Stimulated activated effector memory CD8-positive, alpha-beta T cell treated with anti-CD3 and anti-CD28 coated beads, Interleukin-12 subunit alpha, Interleukin-12 subunit beta, amount 100 ng/mL, for 72 hours (primary cell): ENCODE results near the gene FCGR3B.
"Not testable (repeated sequence)": the region's sequence is repeated elsewhere in the genome, so short reads cannot be mapped to it uniquely, and the experiment has no call there.

Experiments used
- ATAC-seq: fragments of 150-1000 bp; cut with Tn5 transposase; 2 replicates; pipeline ENCODE4 v1.10.0; 2021
- DNase-seq, 2 donors: peaks; one replicate each; pipeline ENCODE4 v3.0.0; 2021 to 2022; ENCODE audit warnings: low spot score in 2 of 2
- H3K27ac Mint-ChIP-seq: one replicate; pipeline ENCODE4 v1.8.0; 2022; ENCODE audit warnings: mild to moderate bottlenecking, mixed read lengths
- H3K36me3 Mint-ChIP-seq: one replicate; pipeline ENCODE4 v1.8.0; 2022; ENCODE audit warnings: mild to moderate bottlenecking, mixed read lengths
- H3K4me1 Mint-ChIP-seq: one replicate; pipeline ENCODE4 v1.8.0; 2022; ENCODE audit warnings: mixed read lengths
- H3K4me3 Mint-ChIP-seq: one replicate; pipeline ENCODE4 v1.8.0; 2022; ENCODE audit warnings: mild to moderate bottlenecking, mixed read lengths
- H3K9me3 Mint-ChIP-seq: one replicate; pipeline ENCODE4 v1.8.0; 2022; ENCODE audit warnings: mixed read lengths

The FCGR3B gene

DNA sequence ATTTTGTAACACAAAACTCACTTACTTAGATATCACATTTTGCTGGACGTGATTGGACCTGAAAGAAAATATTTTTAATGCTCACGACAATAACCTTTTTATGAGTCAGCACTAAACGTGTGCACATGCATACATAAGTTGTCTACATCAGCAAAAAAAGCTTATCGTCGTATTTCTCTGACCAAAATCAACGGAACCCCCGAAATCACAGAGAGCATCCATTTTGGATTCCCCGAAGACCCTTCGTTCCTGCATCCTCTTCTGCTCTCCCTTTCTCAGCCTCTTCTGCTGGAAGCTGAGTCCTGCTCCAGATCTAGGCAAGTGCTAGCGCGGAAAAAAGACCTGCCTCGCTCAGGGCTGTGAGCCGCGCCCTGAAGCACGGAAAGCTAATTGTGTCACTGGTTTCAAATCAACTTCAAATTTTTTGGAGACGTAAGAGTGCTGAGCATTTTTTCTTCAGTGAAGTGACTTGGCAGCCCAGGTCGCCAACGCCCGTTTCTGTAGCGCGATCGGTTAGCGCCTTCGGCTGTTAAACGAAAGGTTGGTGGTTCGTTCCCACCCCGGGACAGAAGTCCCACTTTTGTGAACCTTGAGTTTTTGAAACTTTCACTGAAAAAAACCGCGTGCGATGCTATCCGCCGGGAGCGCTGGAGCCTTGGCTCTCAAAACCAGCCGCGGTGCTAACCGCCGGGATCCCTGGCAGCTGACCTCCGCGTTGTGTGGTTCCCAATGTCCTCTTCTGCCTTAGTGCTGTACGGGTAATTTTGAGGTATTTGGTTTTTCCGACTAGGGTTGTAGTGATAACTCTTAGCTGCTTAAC is 9.6 kb downstream of the FCGR3B start:
- H3K4me3 Mint-ChIP-seq = peak overlapping the region; percentile 86
- H3K4me1 Mint-ChIP-seq = peaks cover 39% of the 10 kb centered on the region
- DNase-seq (peak; percentile 76 to 98), ATAC-seq (peak; percentile 82)
- H3K9me3 Mint-ChIP-seq = not testable (repeated sequence)
- peak overlapping the region; percentile 100 for H3K27ac Mint-ChIP-seq
- H3K36me3 Mint-ChIP-seq = peaks cover 16% of the 10 kb centered on the region

DNA sequence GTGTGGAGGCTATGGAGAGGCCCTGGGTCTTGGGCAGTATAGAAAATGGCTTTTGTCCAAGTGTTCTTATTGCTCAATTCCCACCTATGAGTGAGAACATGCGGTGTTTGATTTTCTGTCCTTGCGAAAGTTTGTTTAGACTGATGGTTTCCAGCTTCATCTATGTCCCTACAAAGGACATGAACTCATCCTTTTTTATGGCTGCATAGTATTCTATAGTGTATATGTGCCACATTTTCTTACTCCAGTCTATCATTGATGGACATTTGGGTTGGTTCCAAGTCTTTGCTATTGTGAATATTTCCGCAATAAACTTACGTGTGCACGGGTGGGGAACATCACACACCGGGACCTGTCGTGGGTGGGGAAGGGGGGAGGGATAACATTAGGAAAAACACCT is 10.6 kb downstream of the FCGR3B start:
- not testable (repeated sequence) for H3K27ac Mint-ChIP-seq

DNA sequence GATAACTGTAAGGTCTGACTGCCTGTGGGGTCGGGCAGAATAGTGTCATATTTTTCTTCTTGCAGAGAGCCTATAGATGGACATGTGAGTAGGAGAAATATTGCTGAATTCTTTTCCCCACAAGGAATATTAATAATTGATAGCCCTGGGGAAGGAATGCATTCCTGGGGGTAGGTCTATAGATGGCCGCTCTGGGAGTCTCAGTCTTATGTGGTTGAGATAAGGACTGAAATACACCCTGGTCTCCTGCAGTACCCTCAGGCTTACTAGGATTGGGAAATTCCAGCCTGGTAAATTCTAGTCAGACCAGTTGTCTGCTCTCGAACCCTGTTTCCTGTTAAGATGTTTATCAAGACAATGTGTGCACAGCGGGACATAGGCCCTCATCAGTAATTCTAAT is 12.5 kb downstream of the FCGR3B start:
- H3K4me3 Mint-ChIP-seq, ATAC-seq, DNase-seq, H3K9me3 Mint-ChIP-seq, H3K27ac Mint-ChIP-seq: not testable (repeated sequence)
- Mint-ChIP-seq H3K4me1 (peaks cover 21% of the 10 kb centered on the region), H3K36me3 (peaks cover 16% of the 10 kb centered on the region)

More for the DNA sequence above, 10.6 kb downstream of the FCGR3B start:
- Mint-ChIP-seq H3K4me1 (peaks cover 34% of the 10 kb centered on the region), H3K36me3 (peaks cover 16% of the 10 kb centered on the region), H3K4me3 (peak overlapping the region; percentile 86)
- not testable (repeated sequence) for DNase-seq, H3K9me3 Mint-ChIP-seq, ATAC-seq

DNA sequence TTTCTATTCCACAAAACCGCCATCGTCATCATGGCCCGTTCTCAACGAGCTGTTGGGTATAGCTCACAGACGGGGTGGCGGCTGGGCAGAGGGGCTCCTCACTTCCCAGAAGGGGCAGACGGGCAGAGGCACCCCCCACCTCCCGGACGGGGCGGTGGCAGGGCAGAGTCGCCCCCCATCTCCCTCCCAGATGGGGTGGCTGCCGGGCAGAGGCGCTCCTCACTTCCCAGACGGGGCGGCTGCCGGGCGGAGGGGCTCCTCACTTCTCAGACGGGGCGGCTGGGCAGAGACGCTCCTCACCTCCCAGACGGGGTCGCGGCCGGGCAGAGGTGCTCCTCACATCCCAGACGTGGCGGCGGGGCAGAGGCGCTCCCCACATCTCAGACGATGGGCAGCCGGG is 14.6 kb downstream of the FCGR3B start:
- H3K27ac Mint-ChIP-seq, H3K4me3 Mint-ChIP-seq: not testable (repeated sequence)

DNA sequence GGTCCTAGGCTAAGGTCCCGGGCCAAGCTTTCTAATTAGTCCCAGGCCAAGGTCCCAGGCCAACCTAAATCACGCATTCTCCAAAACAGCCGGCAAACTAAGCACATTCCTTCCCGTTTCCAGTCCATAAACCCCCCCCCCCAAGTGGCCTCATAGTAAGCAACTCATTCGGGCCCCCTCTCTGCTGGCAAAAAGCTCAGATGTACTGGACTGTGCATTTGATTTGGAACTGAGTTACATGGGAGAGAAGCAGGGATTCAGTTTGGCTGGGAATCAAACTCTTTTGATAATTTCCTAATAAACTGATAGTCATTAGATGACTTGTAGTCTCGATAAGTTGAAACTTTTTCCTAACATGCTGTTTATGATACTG is 17.8 kb downstream of the FCGR3B start:
- peaks cover 19% of the 10 kb centered on the region for H3K4me1 Mint-ChIP-seq
- H3K27ac Mint-ChIP-seq = peak overlapping the region; percentile 99
- not testable (repeated sequence) for ATAC-seq, DNase-seq, H3K9me3 Mint-ChIP-seq
- peak overlapping the region; percentile 89 for H3K4me3 Mint-ChIP-seq
- peaks cover 17% of the 10 kb centered on the region for H3K36me3 Mint-ChIP-seq

More for the DNA sequence above, 14.6 kb downstream of the FCGR3B start:
- Mint-ChIP-seq H3K36me3 (peaks cover 22% of the 10 kb centered on the region), H3K4me1 (peaks cover 24% of the 10 kb centered on the region)
- not testable (repeated sequence) for H3K9me3 Mint-ChIP-seq, ATAC-seq, DNase-seq

DNA sequence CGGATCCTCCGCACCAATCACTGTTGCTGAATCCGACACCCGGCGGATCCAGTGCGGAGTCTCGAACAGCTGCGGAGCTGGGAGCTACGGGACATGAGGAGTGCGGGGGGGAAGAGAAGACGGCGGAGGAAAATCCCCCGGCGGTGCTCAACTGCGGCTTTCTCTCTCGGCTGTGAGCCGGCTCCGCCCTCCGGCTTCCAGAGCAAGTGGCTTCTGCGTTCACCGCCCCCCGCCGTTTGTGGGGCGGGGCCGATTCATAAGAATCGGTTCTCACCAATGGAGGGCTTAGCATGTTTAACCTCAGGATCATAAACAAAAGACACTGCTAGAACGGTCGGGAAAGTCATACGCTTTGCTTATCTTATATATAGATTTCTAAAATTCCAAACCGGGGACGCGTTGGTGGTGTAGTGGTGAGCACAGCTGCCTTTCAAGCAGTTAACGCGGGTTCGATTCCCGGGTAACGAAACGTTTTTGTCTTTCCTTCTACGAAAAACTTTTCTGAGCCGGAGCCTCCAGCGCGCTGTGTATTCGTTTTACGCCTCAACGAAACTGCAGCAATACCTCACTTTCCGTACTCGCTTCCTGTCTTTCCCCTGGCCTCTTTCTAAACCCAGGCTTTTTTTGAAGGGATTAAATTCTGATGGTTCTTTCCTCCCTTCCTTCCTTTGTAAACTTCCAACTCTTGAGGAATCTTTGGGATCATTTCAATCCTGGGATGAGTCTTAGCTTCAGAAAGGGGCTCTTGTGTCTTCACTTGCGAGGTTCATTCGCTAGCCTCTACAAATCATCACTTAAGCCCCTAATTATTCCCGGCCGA is 18.4 kb downstream of the FCGR3B start:
- peak; percentile 95 for ATAC-seq
- Mint-ChIP-seq H3K4me1 (peaks cover 19% of the 10 kb centered on the region), H3K27ac (peak overlapping the region; percentile 99), H3K36me3 (peaks cover 17% of the 10 kb centered on the region), H3K4me3 (peak overlapping the region; percentile 89)
- not testable (repeated sequence) for H3K9me3 Mint-ChIP-seq
- peak; percentile 58 to 96 for DNase-seq

DNA sequence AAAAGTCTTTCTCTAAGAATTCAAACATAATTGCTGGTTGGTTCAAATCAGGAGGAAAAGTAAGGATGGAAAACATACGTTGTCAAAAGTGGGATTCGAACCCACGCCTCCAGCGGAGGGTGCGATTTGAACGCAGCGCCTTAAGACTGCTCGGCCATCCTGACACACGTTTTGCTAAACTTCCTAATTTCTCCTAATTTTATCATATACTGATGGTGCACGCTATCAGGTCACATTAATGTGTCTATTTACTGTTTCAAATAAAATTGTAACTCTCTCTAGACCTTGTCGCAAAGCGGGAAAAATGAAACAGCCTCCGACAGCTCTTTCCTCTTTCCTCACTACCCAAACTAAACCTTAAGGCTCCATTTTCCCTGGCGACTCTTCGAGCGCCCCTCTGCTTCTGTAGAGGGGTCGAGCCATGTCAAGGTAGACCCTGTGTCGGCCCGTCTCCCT is 19.1 kb downstream of the FCGR3B start:
- H3K4me1 Mint-ChIP-seq = peaks cover 19% of the 10 kb centered on the region
- ATAC-seq, H3K9me3 Mint-ChIP-seq, DNase-seq: not testable (repeated sequence)
- H3K4me3 Mint-ChIP-seq = peak overlapping the region; percentile 89
- H3K27ac Mint-ChIP-seq = peak overlapping the region; percentile 99
- peaks cover 17% of the 10 kb centered on the region for H3K36me3 Mint-ChIP-seq

DNA sequence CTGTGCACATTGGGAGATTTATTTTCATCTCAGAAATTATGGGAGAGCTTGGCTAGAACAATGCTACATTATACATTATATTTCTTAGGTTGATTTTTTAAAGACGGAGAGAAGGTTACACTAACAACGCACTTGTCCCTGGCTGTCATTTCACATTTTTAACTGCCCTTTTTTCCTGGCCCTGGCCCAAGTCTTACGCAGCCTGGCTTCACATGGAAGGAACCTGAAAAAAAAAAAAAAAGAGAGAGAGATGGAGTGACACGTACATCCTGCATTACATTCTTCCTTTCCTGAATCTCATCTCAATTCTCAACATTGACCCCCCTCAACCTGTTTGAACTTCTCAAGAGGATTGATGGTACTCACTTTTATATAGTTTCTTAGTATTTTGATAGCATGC is 20.8 kb downstream of the FCGR3B start:
- H3K27ac Mint-ChIP-seq, H3K4me3 Mint-ChIP-seq: not testable (repeated sequence)

DNA sequence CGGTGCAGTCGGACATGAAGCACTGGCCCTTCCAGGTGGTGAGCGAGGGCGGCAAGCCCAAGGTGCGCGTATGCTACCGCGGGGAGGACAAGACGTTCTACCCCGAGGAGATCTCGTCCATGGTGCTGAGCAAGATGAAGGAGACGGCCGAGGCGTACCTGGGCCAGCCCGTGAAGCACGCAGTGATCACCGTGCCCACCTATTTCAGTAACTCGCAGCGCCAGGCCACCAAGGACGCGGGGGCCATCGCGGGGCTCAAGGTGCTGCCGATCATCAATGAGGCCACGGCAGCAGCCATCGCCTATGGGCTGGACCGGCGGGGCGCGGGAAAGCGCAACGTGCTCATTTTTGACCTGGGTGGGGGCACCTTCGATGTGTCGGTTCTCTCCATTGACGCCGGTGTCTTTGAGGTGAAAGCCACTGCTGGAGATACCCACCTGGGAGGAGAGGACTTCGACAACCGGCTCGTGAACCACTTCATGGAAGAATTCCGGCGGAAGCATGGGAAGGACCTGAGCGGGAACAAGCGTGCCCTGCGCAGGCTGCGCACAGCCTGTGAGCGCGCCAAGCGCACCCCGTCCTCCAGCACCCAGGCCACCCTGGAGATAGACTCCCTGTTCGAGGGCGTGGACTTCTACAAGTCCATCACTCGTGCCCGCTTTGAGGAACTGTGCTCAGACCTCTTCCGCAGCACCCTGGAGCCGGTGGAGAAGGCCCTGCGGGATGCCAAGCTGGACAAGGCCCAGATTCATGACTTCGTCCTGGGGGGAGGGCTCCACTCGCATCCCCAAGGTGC is 24.2 kb downstream of the FCGR3B start:
- H3K36me3 Mint-ChIP-seq, H3K4me1 Mint-ChIP-seq, H3K4me3 Mint-ChIP-seq, H3K27ac Mint-ChIP-seq, H3K9me3 Mint-ChIP-seq, DNase-seq: not testable (repeated sequence)
- peak; percentile 33 for ATAC-seq

More for the DNA sequence above, 20.8 kb downstream of the FCGR3B start:
- not testable (repeated sequence) for DNase-seq, ATAC-seq, H3K9me3 Mint-ChIP-seq
- Mint-ChIP-seq H3K36me3 (peaks cover 17% of the 10 kb centered on the region), H3K4me1 (peaks cover 19% of the 10 kb centered on the region)

DNA sequence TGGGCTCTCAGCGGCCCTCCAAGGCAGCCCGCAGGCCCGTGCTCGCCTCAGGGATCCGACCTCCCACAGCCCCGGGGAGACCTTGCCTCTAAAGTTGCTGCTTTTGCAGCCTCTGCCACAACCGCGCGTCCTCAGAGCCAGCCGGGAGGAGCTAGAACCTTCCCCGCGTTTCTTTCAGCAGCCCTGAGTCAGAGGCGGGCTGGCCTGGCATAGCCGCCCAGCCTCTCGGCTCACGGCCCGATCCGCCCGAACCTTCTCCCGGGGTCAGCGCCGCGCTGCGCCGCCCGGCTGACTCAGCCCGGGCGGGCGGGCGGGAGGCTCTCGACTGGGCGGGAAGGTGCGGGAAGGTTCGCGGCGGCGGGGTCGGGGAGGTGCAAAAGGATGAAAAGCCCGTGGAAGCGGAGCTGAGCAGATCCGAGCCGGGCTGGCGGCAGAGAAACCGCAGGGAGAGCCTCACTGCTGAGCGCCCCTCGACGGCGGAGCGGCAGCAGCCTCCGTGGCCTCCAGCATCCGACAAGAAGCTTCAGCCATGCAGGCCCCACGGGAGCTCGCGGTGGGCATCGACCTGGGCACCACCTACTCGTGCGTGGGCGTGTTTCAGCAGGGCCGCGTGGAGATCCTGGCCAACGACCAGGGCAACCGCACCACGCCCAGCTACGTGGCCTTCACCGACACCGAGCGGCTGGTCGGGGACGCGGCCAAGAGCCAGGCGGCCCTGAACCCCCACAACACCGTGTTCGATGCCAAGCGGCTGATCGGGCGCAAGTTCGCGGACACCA is 25.0 kb downstream of the FCGR3B start:
- not testable (repeated sequence) for H3K9me3 Mint-ChIP-seq, H3K4me3 Mint-ChIP-seq, H3K36me3 Mint-ChIP-seq, H3K27ac Mint-ChIP-seq, H3K4me1 Mint-ChIP-seq
- ATAC-seq = peak; percentile 67
- peak in 1 of 2 donors; percentile 59 for DNase-seq

DNA sequence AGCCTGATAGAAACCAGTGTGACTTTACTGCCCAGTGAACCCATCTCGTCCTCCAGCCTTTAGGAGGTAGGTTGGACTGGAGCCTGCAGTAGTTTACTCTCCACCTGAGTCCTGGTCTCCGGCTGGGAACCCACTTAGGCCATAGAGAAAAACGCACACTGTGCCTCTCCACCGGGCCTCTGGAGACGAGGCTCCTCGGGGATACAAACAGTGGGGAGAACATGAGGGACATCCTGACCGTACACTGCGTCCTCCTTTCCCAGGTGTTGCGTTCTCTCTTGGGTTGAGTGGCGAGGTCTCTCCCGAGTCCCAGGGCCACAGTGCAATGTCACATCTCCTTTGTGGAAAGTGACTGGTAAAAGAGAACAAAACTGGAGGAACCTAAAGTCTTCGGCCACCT is 26.0 kb downstream of the FCGR3B start:
- H3K4me3 Mint-ChIP-seq = not testable (repeated sequence)

DNA sequence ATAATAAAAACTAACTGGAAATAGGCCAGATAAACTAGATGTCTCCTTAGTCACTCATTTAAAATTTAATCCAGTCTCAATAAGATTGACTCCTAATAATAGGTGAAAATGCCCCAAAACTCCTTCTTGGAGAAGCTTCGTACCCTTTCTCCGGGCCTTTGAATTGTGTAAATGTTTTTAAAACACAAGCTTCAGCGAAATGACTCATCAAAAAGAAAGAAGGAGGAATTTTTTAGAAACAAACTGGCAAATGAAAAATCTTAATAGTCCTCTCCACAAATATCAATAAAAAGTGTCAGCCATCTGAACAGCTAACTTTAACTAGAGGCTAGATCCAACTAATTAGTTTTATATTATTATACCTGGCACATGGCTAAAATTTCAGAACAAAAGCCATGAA is 33.9 kb downstream of the FCGR3B start:
- H3K4me1 Mint-ChIP-seq, H3K27ac Mint-ChIP-seq, H3K9me3 Mint-ChIP-seq, H3K4me3 Mint-ChIP-seq, DNase-seq, H3K36me3 Mint-ChIP-seq, ATAC-seq: not testable (repeated sequence)

More for the DNA sequence above, 26.0 kb downstream of the FCGR3B start:
- DNase-seq, H3K4me1 Mint-ChIP-seq, H3K27ac Mint-ChIP-seq, ATAC-seq, H3K9me3 Mint-ChIP-seq, H3K36me3 Mint-ChIP-seq: not testable (repeated sequence)

DNA sequence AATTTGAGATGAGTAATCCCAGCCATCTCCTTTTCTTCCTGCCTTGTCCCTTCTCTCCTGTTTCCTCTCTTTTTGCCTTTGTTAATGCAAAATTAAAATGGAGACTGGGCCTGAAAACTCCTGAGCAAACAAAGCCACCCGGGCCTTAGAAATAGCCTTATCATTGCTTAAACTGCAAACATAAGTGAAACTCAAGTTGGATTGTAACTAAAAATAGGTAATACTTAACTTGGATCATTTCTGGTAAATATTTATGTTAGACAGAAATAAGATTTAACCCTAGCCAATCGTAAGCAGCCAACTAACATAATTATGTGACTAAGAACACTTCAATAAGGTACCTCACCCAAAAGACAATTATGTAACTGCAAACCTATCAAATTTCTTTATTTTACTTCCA is 35.4 kb downstream of the FCGR3B start:
- not testable (repeated sequence) for ATAC-seq, H3K27ac Mint-ChIP-seq, H3K9me3 Mint-ChIP-seq

DNA sequence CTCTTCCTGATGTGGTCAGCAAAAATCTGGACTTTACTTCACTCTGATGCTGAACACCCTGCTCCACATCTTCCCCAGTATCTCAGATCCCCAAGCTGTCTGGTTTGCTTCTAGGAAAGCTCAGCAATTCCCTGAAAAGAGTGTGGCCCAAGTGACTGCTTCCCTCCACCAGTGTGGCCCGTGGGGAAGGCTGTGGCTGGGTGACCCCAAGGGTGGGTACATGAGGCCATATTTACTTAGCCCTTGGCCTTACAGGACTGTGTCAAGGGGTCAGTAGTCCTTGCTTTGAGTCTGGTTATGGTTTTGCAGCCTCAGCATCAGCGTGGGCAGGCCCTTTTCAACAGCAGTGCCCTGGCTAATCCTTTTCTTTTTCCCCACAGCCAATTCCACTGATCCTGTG is 35.8 kb downstream of the FCGR3B start:
- ATAC-seq, H3K9me3 Mint-ChIP-seq, H3K4me3 Mint-ChIP-seq, H3K4me1 Mint-ChIP-seq, H3K36me3 Mint-ChIP-seq, H3K27ac Mint-ChIP-seq, DNase-seq: not testable (repeated sequence)

More for the DNA sequence above, 35.4 kb downstream of the FCGR3B start:
- H3K4me3 Mint-ChIP-seq, DNase-seq, H3K4me1 Mint-ChIP-seq, H3K36me3 Mint-ChIP-seq: not testable (repeated sequence)
